GM18499 (cell line): ENCODE data around the gene GPR85.
"Not testable (repeated sequence)": the region's sequence is repeated elsewhere in the genome, so short reads cannot be mapped to it uniquely, and the experiment has no call there.

ENCODE experiments used
- ATAC-seq: cut with Tn5 transposase; IDR thresholded peaks from one replicate; pipeline ENCODE4 v1.9.1; 2021; ENCODE audit warnings: moderate number of reproducible peaks; ENCODE audit not compliant: insufficient read depth, unreplicated experiment

The GPR85 gene

DNA sequence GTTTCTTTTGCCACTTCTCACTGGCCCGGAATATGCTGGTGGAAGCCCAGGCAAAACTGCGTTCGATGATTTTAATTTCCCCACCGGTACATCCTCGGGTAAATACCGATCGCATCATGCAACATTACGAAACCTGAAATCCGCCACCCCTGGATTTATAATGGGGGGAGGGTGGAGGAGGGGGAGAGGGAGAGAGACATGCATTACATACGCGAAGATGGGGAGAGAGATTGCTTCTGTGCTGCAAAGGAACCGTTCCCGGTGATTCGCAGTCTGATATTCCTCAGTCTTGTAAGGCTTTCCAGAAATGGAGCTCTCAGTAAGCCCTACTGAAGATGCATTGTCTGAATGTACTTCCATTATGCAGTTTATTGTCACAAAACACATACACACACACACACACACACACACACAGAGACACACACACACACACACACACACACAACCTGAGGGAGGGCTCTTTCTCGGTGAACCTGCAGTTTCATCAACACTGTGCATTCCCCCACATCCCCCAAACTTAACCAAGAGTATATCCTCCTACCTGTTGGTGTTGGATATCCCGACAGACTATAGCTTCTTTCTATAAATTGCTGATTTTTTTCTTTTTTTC, 741 bp downstream of the GPR85 start:
- ATAC-seq = peak; percentile 9

DNA sequence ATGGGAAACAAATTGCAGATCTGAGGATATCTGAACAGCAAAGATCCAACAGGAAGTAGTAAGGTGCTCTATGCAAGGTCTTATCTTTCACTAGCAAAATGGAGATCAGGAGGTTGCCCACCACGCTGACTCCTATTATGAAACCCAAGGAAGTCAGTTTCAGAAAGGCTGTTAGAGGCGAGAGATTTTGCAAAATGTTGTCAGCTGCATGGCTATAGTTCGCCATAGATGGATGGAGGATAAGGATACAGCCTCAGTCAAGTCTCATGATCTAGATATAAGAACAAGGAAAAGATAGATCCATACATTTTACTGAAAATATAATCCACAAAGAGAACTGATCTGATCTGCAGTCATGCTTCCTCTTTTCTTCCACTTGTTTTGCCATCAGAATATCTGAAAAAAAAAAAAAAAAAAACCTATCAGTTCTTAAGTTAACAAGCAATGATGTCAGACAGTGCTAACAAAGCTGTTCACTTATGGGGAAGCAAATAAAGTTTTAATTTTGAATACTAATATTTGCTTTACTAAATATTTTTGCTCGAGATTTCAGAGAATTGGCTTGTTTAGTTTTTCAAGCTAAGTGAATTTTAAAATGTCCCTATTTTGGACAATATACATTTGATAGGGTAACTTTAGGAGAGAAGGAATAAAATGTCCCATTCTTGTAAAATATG, 2.0 kb downstream of the GPR85 start:
- ATAC-seq = no peak

DNA sequence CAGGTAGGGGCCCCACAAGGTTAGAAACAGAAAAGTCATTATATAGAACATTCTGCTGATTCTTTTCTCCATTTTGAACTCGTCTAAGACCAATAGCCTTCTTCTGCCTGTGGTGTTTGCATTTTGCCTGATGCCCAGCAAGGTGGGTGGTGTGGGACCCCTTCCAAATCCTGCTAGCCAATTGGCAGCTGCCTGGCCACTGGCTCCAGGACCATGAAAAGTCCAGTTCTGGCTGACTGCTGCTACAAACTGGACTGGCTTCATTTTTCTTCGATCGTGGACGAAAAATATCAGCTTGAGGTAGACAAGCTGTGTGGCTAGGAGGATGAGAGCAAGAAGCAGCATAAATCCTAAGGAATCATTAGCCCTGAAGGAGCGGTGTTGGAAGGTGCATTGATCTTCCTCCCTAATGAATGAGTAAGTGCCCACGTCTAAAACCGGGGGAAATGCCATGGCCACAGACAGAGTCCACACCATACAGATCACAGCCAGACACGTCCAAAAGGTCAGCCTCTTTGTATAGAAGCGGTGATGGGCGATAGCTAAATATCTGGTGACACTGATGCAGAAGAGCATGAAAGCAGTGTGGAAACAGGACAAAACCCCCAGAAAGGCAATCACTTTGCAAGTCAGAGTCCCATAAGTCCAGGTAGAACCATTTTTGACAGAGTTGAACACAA, 2.7 kb downstream of the GPR85 start:
- ATAC-seq = no peak

DNA sequence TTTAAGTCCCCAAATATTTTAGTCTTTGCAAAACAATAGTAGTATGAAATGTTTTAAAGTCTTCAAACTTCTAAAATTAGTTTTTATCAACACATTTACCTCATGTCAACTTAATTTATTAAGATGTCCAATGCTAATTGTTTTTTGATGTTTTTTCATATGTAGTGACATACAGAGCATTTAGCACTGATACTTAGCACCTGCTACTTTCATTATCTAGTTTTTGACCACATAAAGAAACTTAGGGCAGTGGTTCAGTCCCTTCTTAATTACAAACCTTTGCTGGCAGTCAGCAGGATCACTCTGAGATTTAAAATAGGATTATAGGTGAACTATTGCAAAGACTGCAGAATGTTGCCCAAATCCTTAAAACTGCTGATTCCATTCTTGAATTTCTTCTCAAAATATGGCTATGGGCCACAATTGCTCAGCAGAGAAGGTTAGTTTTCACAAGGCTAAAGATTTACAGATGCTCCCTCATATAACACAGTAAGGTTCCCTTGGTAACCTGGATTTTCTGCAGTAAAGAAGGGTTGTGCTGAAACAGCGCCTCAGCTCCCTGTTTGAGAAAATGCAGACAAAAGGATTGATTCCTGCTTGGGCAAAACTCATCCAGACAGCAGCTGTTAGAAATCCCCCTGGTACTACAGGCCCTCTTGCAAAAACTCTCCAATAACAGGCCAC, 3.4 kb downstream of the GPR85 start:
- no peak for ATAC-seq

DNA sequence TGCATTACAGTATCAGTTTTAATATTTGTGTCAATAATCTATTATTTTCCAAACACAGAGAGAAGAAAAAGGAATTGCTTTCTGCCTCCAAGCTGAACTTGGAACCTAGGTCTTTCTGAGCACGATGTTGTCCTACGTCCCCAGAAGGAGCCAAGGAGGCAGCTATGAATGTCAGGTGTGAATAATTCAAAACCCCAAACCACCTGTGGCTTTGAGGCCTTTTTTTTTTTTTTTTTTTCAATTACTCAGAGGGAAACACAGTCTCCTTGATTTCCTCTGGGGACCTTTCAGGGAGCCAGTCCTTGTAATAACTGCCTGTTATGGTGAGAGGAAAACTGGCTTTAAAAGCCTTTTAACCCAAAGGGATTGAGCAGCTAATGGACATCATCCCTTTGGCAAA, 8.3 kb downstream of the GPR85 start:
- ATAC-seq = no peak

DNA sequence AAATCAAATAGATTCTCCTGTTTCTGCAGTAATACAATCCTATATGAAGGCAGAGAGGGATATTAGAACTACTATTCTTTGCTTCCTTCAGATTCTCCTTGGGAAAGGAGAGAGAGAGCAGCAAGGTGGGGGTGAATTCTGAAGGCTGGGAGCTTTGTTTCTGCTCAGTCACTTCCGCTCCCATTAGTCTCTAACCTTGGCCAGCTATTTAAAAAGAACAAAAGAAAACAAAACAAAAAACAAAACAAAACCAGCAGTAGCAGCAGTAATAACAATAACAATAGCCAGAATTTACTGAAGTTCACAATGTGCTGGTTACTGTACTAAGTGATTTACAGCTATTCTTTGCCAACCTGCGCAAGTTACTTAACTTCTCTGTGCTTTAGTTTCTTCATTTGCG, 9.9 kb downstream of the GPR85 start:
- no peak for ATAC-seq

DNA sequence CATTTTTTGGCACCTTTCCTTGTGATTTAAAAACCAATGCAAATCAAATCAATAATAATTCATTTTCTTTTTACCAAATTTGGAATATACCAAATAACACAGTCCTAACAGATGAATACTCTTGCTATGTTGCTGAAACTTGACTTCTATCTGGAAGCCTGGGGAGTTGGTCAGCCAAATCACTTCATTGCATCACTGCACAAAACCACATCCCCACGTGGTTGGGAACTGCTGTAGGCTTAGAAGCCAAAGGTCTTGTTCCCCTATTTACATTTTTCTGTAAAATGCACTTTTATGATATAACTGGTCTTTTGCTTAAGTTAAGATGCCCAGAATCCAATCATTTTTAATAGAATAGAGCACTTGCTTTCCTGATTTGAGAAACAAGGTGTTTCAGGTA, 15.2 kb downstream of the GPR85 start:
- peak; percentile 59 for ATAC-seq

DNA sequence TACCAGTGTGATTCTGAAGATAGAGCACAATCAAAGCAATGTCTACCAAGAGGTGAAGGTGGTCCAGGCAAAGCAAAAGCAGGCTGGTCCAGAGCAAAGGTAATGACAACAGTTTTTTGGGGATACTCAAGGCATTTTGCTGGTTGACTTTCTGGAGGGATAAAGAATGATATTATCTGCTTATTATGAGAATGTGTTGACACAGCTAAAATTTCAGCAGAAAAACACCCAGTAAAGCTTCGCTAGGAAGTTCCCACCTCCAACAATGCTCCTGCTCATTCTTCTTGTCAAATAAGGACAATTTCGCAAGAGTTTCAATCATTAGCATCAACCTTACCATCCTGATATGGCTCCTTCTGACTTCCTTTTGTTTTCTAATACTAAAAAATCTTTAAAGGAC, 24.1 kb downstream of the GPR85 start:
- no peak for ATAC-seq

DNA sequence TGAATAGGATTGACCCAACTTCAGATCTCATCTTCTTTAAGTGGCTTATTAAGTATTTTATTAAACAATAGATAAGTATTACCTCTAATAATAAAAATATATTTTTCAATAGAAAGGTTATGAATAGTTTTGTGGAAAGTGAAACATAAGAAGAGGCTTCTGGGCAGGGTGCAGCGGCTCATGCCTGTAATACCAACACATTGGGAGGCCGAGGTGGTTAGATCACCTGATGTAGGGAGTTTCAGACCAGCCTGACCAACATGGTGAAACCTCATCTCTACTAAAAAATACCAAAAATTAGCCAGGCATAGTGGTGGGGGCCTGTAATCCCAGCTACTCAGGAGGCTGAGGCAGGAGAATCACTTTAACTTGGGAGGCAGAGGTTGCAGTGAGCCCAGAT, 26.5 kb downstream of the GPR85 start:
- no peak for ATAC-seq

DNA sequence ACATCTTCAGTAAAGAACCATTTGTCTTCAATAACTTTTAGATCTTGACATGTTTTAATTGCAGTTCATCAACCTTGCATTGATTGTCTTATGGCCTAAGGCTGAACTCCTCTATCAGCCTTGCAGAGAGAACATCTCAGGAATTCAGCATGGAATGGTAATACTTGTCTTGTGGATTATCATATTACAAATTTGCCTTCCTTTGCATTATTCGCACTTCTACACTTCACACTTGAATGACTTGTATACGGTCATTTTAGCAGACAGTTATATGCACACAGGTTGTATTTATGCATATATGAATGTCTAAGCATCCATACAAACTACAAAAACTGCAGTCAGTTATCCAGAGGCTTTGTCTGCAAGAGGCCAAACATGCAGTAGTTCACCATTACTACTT, 31.7 kb downstream of the GPR85 start:
- no peak for ATAC-seq

DNA sequence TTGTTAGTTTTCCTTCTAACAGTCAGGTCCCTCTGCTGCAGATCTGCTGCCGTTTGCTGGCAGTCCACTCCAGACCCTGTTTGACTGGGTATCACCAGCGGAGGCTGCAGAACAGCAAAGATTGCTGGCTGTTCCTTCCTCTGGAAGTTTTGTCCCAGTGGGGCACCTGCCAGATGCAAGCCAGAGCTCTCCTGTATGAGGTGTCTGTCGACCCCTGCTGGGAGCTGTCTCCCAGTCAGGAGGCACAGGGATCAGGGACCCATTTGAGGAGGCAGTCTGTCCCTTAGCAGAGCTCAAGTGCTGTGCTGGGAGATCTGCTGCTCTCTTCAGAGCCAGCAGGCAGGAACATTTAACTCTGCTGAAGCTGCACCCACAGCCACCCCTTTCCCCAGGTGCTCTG, 32.4 kb downstream of the GPR85 start:
- ATAC-seq = not testable (repeated sequence)

DNA sequence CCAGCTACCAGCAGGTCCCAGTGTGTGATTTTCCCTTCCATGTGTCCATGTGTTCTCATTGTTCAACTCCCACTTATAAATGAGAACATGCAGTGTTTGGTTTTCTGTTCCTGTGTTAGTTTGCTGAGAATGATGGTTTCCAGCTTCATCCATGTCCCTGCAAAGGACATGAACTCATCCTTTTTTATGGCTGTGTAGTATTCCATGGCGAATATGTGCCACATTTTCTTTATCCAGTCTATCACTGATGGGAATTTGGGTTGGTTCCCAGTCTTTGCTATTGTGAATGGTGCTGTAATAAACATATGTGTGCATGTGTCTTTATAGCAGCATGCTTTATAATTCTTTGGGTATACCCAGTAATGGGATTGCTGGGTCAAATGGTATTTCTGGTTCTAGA, 37.4 kb downstream of the GPR85 start:
- ATAC-seq = not testable (repeated sequence)

DNA sequence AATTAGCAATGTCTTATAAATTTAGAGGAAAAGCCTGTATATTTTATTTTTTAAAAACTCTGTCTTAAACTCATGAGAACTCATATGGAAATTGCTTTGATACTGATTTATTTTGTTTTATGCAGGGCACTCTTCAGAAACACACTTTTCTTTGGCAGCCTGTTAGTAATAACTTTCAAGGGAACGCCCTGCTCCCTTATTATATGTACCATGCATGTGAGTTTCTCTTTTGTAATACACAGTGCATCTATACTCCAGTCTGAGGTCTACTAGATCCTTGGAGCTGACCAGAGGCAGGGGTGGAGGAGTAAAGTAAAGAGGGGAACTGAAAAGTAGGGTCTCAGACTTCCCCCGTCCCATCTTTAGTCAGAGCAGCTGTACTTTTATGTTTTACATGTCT, 40.2 kb downstream of the GPR85 start:
- ATAC-seq = no peak

DNA sequence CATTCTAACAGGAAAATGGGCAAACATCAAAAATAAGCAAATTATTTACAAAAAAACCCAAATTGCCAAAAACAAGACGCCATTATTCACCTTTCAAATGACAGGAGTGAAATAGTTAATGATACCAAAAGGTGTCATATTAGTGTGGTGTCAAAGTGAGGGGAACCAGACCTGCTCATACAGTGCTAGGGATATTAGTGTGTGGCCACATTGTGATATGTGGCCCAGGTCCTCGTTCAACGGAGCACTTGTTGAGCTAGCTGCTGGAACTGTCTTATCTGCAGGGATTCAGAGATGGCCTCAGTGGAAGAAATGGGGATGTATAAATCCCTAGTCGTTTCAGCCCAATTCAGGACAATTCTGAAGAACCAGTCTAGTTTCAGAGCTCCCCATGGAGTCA, 41.2 kb downstream of the GPR85 start:
- ATAC-seq = no peak

DNA sequence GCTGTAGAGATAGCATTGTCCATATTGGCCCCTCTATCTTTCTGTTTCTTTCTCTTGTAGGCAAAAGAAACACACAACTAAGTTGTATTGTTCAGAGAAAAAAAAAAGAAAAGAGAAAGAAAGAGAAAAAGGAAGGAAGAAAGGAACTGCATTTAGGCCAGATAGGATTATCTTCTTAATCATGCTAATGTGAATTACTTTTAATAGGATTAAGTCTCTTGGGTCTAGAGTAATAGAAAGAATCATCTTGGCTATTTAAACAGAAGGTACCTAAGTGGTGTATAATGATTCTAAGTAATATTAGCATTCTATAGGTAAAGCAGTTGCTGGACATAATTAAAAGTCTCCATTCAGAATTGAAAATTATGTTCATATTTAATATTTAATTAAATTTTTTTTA, 42.2 kb downstream of the GPR85 start:
- ATAC-seq = no peak

DNA sequence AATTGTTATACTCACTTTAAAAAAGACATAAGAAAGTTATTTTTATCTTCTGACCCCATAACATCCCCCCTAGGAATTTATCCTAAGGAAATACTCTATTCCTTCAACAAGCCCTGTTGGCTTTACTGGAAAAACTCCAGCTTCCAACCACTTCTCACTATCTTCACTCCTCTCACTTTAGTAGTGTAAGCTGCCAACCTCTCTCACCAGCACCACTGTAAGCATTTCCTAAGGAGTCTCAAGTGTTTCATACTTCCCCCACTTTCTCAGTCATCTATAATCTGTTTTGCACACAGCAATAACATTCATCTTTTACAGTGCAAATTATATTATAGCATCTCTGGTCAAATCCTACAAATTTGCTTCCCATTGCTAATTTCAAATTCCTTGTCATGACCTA, 45.8 kb downstream of the GPR85 start:
- ATAC-seq = no peak

DNA sequence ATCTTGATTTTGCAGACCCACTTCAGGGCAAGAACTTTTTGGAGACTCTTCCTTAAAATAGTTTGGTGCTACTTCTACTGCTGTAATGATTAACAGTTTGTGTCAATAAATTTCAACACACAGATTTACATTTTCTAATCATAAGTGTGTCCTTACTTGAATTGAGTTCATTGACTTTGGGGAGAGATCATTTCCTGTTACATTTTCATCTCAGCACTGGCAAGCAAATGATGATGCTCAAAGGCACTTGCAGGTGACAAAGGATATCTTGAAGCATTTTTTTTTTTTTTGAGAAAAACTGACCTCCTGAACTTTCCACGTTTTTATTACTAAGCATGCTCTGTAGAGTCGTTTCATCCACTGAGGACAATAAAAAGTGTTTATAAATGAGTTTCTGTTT, 52.7 kb downstream of the GPR85 start:
- no peak for ATAC-seq
